B cell (primary cell): Measurements from ENCODE around the gene EML1. TPM values are rescaled to one million over a fixed set of nuclear protein-coding genes. Genes with fewer than 3 reads are reported as not detected.

Experiments
- ATAC-seq: fragments of 200-7000 bp; cut with Tn5 transposase; one replicate; pipeline ENCODE4 v1.10.0; 2021; ENCODE audit warnings: low read depth, mild to moderate bottlenecking, moderate number of reproducible peaks, moderate library complexity
- CTCF ChIA-PET: fragments of 350-600 bp; sonication (Branson Sonifier 250); formaldehyde crosslinking; loops from one replicate; lab custom pipeline; 2021; ENCODE audit warnings: antibody characterized with exemption, inconsistent platforms; lab: Charles Lee
- POLR2A ChIA-PET: fragments of 350-600 bp; sonication (Branson Sonifier 250); formaldehyde crosslinking; loops from one replicate; lab custom pipeline; 2021; ENCODE audit warnings: antibody characterized with exemption; lab: Charles Lee
- DNase-seq: peaks from one replicate; pipeline ENCODE4 v3.0.0; 2013
- H2AFZ ChIP-seq: 2 replicates; pipeline ENCODE4 v1.6.1; 2012; ENCODE audit warnings: mild to moderate bottlenecking, low read depth, low read length; ENCODE audit not compliant: insufficient read depth, poor library complexity, severe bottlenecking
- H3K27ac ChIP-seq, 2 donors: 1 replicate in 1 of 2; 2 replicates in 1 of 2; pipeline ENCODE4 v1.5.1; 2012 to 2013; ENCODE audit warnings: low read length in 2 of 2, mild to moderate bottlenecking in 2 of 2, moderate library complexity in 1 of 2
- H3K27me3 ChIP-seq, 4 experiments: fragments of 200-600 bp in 1 of 4; sonication (generic) in 1 of 4; replicated peaks in 1 of 4; 1 replicate in 2 of 4; 2 replicates in 2 of 4; pipeline versions ENCODE4 v1.6.1 to v1.7.0; 2013 to 2016; ENCODE audit warnings: low read length in 3 of 4, mild to moderate bottlenecking in 2 of 4, mixed read lengths in 1 of 4, moderate library complexity in 1 of 4; ENCODE audit not compliant: insufficient read depth in 4 of 4, control insufficient read depth in 3 of 4; ENCODE audit errors: control extremely low read depth in 1 of 4
- H3K36me3 ChIP-seq, 2 experiments: replicated peaks in 1 of 2; 1 replicate in 1 of 2; 2 replicates in 1 of 2; pipeline versions ENCODE4 v1.6.1 to v1.7.1; 2013; ENCODE audit warnings: low read length in 1 of 2; ENCODE audit not compliant: insufficient read depth in 2 of 2, control insufficient read depth in 1 of 2; ENCODE audit errors: control extremely low read depth in 1 of 2, extremely low read depth in 1 of 2
- H3K4me1 ChIP-seq, 2 donors: fragments of 200-600 bp in 1 of 2; sonication (generic) in 1 of 2; 1 replicate in 1 of 2; 2 replicates in 1 of 2; pipeline versions ENCODE4 v1.5.1 to v1.6.1; 2013 to 2017; ENCODE audit warnings: low read length in 2 of 2; ENCODE audit not compliant: control insufficient read depth in 2 of 2, insufficient read depth in 2 of 2
- H3K4me2 ChIP-seq: replicated peaks from 2 replicates; pipeline ENCODE3; 2012; ENCODE audit warnings: mild to moderate bottlenecking, low read depth, low read length; ENCODE audit not compliant: poor library complexity, severe bottlenecking
- H3K4me3 ChIP-seq, 5 experiments: fragments of 200-600 bp in 1 of 5; sonication (generic) in 1 of 5; 1 replicate in 3 of 5; 2 replicates in 2 of 5; pipeline versions ENCODE4 v1.5.1 to v1.7.0; 2011 to 2016; ENCODE audit warnings: low read length in 4 of 5, mild to moderate bottlenecking in 4 of 5, low read depth in 2 of 5, control low read depth in 1 of 5, moderate library complexity in 1 of 5; ENCODE audit not compliant: insufficient read depth in 1 of 5; ENCODE audit errors: control extremely low read depth in 1 of 5, extremely low read depth in 1 of 5
- H3K79me2 ChIP-seq: fragments of 200-600 bp; sonication (generic); one replicate; pipeline ENCODE4 v1.6.0; 2016; ENCODE audit warnings: low read length; ENCODE audit not compliant: control insufficient read depth, insufficient read depth
- H3K9ac ChIP-seq: fragments of 200-600 bp; sonication (generic); 2 replicates; pipeline ENCODE4 v1.6.1; 2017; ENCODE audit warnings: mild to moderate bottlenecking, low read length, moderate library complexity
- H3K9me3 ChIP-seq, 3 donors: one replicate each; pipeline versions ENCODE4 v1.6.1 to v1.7.1; 2013; ENCODE audit warnings: low read length in 2 of 3; ENCODE audit not compliant: control insufficient read depth in 2 of 3, insufficient read depth in 1 of 3; ENCODE audit errors: control extremely low read depth in 1 of 3
- H4K20me1 ChIP-seq: 2 replicates; pipeline ENCODE4 v1.6.0; 2012; ENCODE audit warnings: mild to moderate bottlenecking, low read length; ENCODE audit not compliant: insufficient read depth, control insufficient read depth, poor library complexity, severe bottlenecking
- H3K27ac Mint-ChIP-seq: one replicate; pipeline ENCODE4 v1.8.0; 2021; ENCODE audit warnings: mixed read lengths
- H3K27me3 Mint-ChIP-seq: one replicate; pipeline ENCODE4 v1.8.0; 2021; ENCODE audit warnings: mixed read lengths
- H3K4me1 Mint-ChIP-seq: one replicate; pipeline ENCODE4 v1.8.0; 2021; ENCODE audit warnings: mixed read lengths
- H3K4me3 Mint-ChIP-seq: one replicate; pipeline ENCODE4 v1.8.0; 2021; ENCODE audit warnings: mixed read lengths
- H3K9me3 Mint-ChIP-seq: one replicate; pipeline ENCODE4 v1.8.0; 2022; ENCODE audit warnings: mixed read lengths; ENCODE audit not compliant: insufficient read depth
- EZH2 ChIP-seq: IDR thresholded peaks from 2 replicates; pipeline ENCODE4 v1.6.1; 2012; ENCODE audit warnings: borderline replicate concordance, low read depth, mild to moderate bottlenecking, moderate library complexity, low read length; ENCODE audit not compliant: insufficient read depth, poor library complexity, severe bottlenecking
- WGBS: methylation state at CpG from one replicate; pipeline ENCODE4 v1.1.5; 2013; ENCODE audit warnings: missing lambda C conversion rate; ENCODE audit not compliant: insufficient coverage; 5-methylcytosine and 5-hydroxymethylcytosine counted together
- intact Hi-C: fragments of 100-400 bp; cut with micrococcal nuclease; formaldehyde crosslinking; loops from one replicate; pipeline ENCODE4 v1.10.0; 2022
- polyA minus RNA-seq: library from RNA; depleted of rRNA, polyadenylated mRNA; stranded (reverse); fragments of >200 nt; gene quantifications from 2 replicates; pipeline ENCODE4 v1.2.3, GENCODE V29; 2012
- polyA plus RNA-seq: library from polyadenylated mRNA; depleted of rRNA; stranded (reverse); fragments of >200 nt; gene quantifications from 2 replicates; pipeline ENCODE4 v1.2.3, GENCODE V29; 2012
- total RNA-seq, 2 donors: library from RNA; stranded (reverse); fragments of 120-200 nt in 1 of 2; gene quantifications; 1 replicate in 1 of 2; 2 replicates in 1 of 2; pipeline versions ENCODE4 v1.2.3 to v1.2.4, GENCODE V29; 2013 to 2022
- TF ChIP-seq, protein P1 (sequence below): fragments of 200-600 bp; IDR thresholded peaks from one replicate; pipeline ENCODE4 v1.8.0; 2022; ENCODE audit warnings: antibody characterized with exemption, mild to moderate bottlenecking

EML1 gene
- total RNA-seq (not detected in 2 replicates), polyA plus RNA-seq (not detected in 2 replicates), polyA minus RNA-seq (0.07 TPM in 1 of 2 replicates, not detected in the other)
- total RNA-seq (2013): 1.1 TPM

DNA sequence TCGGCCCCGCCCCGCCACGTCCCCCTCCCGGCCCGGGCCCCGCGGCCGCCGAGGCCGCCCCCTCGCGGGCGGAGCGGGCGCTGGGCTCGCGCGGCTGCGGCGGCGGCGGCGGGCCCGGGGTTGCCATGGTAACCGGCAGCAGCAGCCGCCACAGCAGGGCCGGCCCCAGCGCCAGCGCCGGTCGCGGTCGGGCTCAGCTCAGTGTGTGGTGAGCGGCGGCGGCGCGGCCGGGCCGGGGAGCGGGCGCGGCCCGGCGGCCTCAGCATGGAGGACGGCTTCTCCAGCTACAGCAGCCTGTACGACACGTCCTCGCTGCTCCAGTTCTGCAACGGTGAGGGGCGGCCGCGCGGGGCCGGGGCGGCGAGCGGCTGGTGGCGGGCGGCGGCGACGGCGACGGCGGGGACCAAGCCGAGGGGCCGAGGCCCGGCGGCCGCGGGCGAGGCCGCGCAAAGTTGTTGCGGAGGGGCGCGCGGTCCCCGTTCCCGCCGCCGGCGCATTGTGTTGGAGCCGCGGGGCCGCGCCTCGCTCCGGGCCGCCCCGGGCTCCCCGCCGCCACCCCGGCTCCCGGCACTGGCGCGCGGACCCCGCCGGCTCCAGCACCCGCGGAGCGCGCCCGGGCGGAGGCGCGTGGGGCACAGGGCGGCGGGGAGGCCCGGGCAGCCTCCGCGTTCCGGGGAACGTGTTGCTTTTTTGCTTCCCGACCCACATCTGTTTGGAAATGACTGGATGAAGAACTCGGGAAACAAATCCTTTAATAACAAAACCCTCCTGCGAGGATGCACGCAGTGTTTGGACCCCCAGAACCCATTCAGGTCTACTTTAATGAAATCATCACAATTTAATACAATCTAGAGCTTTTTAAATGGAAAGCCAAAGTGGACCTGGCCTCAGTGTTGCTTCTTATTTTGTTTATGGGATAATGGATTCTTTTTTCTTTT lies at the start of gene EML1:
TSS of gene EML1 (plus strand) at position 201 of the 938 bp plus-strand sequence. CDS start at position 265, 64 bp downstream.
- H3K27me3 ChIP-seq: peaks cover 5 to 37% (median 35%) of the 10 kb centered on the region in 4 experiments
- no peak within 1 kb of the TSS for H3K9ac ChIP-seq
- H3K36me3 ChIP-seq: no peaks in the 10 kb centered on the region
- CTCF ChIA-PET: interaction anchor here (0.7 kb wide), 1 partner anchor 647 kb away, joined by 3 read pairs; no protein-coding TSS in a partner anchor
- peak within 1 kb of the TSS; percentile 65 for H3K4me2 ChIP-seq
- H3K79me2 ChIP-seq: no peaks in the 10 kb centered on the region
- H3K4me1 Mint-ChIP-seq: peaks cover 6% of the 10 kb centered on the region
- TF ChIP-seq, protein P1, sequence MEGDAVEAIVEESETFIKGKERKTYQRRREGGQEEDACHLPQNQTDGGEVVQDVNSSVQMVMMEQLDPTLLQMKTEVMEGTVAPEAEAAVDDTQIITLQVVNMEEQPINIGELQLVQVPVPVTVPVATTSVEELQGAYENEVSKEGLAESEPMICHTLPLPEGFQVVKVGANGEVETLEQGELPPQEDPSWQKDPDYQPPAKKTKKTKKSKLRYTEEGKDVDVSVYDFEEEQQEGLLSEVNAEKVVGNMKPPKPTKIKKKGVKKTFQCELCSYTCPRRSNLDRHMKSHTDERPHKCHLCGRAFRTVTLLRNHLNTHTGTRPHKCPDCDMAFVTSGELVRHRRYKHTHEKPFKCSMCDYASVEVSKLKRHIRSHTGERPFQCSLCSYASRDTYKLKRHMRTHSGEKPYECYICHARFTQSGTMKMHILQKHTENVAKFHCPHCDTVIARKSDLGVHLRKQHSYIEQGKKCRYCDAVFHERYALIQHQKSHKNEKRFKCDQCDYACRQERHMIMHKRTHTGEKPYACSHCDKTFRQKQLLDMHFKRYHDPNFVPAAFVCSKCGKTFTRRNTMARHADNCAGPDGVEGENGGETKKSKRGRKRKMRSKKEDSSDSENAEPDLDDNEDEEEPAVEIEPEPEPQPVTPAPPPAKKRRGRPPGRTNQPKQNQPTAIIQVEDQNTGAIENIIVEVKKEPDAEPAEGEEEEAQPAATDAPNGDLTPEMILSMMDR: no peak
- TF ChIP-seq EZH2: no peak
- H3K9me3 Mint-ChIP-seq: no peaks in the 10 kb centered on the region
- H3K27me3 Mint-ChIP-seq: peaks cover 66% of the 10 kb centered on the region
- intact Hi-C loops: no loop called here
- under 1% methylated on average over 118 of the region's 121 CpGs for WGBS
- ATAC-seq: peak; percentile 89
- peak within 1 kb of the TSS; percentile 73 for H3K4me3 Mint-ChIP-seq
- peaks cover 3 to 7% of the 10 kb centered on the region in 2 donors for H3K4me1 ChIP-seq
- H3K9me3 ChIP-seq: peaks cover 0 to 6% (median 2%) of the 10 kb centered on the region in 3 donors
- H3K27ac Mint-ChIP-seq: no peak within 1 kb of the TSS
- H4K20me1 ChIP-seq: no peaks in the 10 kb centered on the region
- H3K27ac ChIP-seq: no peak within 1 kb of the TSS
- POLR2A ChIA-PET: no interaction called here
- DNase-seq: peak; percentile 76
- peak within 1 kb of the TSS; percentile 35 for H2AFZ ChIP-seq
- H3K4me3 ChIP-seq: peak within 1 kb of the TSS in 2 of 5 experiments; percentile 13 to 43
